GM18861 (cell line): ENCODE data around the gene OR52B4.
A peak's percentile ranks its signal among the peaks of the same experiment; 100 is the strongest.
"Not testable (repeated sequence)": the region's sequence is repeated elsewhere in the genome, so short reads cannot be mapped to it uniquely, and the experiment has no call there.

ENCODE experiments used
- ATAC-seq: cut with Tn5 transposase; IDR thresholded peaks from one replicate; pipeline ENCODE4 v1.9.1; 2021; ENCODE audit not compliant: unreplicated experiment

OR52B4 gene

DNA sequence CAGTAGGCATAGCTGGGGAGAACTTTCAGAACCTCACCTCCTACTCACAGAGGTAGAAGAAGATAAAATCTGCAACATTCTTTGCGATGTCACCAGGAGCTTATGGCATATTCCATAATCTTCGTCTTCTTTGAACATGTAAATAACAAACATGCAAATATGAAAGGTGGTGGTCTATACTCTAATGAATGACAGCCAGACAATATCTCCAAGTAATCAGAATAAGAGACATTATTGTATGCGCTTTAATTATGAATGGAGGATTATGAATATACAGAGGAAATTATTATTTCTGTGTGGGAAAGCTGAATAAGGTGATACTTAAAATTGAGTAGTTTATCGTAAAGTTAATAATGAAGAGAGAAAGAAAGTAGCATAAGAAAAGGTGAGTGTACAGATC is at the start of gene OR52B4:
Gene OR52B4, minus strand, starts transcription at position 101 of the 400 bp plus-strand sequence. Its CDS starts 91 bp downstream, at position 10.
- no peak for ATAC-seq

GRCh38 chr11:4416816-4417215 is 48.6 kb upstream of the OR52B4 start:
- no peak for ATAC-seq

DNA sequence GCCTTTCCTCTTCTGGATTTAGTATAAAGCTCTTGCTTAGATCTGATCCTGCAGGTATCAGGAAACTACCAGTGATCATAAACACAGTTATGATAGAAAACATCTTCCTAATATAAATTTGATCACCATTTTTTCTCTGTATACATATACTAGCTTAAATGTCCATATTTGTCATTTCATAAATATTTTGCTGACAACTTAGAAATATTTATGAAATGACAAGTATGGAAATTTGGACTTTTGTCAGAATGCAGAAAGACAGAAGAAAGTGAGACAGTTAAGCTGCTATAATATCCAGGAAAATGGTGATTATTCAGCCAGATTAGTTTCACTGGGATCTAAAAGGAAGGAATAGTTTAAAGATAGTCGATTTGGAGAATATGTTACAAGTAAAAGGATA is 48.1 kb upstream of the OR52B4 start:
- ATAC-seq: no peak

- not testable (repeated sequence) for ATAC-seq
Measured at GRCh38 chr11:4406206-4406605, 38.0 kb upstream of the OR52B4 start.

DNA sequence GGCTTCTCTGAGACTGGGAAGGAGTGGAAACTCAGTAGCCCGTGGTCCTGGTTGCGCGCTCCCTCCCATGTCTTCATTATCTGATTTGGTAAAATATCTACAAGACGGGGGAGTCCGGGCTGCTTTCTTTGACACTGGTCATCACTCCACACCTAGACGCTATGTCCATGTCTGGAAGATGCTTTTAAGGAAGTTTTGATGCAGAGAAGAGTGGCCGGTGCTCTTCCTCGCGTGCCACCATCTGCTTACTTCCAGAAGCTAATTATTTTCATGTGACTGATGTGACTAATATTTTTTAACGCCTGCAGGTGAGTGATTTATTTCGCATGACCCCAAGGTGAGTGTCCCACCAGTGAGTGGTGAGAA is 25.7 kb upstream of the OR52B4 start:
- no peak for ATAC-seq

GRCh38 chr11:4393209-4393857 is 25.1 kb upstream of the OR52B4 start, which contains the start of gene TRIM21:
Gene TRIM21, minus strand, starts transcription at chr11:4393702. Its CDS starts 3,293 bp downstream, at chr11:4390409.
- peak; percentile 98 for ATAC-seq

- no peak for ATAC-seq
Measured at GRCh38 chr11:4388221-4388620, 20.0 kb upstream of the OR52B4 start.

GRCh38 chr11:4385978-4386740 is 18.0 kb upstream of the OR52B4 start:
- ATAC-seq: no peak

DNA sequence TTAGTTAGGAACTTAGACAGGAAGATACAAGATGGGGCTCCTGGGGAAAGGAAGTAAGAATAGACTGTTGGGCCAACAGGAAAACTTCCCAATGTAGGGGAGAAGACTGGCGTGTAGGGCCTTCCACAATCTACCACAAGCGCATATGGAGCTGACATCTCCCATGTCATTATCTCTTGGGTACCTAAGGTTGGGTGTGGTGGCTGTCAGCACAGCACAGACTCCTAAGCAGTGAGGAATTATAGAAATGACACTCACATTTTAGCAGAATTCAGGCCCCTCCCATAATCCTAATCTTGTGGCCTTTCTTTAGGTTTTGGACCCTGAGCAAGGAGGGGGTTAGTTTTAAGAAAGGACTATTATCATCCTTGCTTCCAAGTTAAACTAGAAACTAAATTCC is 13.7 kb upstream of the OR52B4 start:
- ATAC-seq: no peak

GRCh38 chr11:4375431-4376140 is 7.4 kb upstream of the OR52B4 start:
- ATAC-seq: no peak

DNA sequence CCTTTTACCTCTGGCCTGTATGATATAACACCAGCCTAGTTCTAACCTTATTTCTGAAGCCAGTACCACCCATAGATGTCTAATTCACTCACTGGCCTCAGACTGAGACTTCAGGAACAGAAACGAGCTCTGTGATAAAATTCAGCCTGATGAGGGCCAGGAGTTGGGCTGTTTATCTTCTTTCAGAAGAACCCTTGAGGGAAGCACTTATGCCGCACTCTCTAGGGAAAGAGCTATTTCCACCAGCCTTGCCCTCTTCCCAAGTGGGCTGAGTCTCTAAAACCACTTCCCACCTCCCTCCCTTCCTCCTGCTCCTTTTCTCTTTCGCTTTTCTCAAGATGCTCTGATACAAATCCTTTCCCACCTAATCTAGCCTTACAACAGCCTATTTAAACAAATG is 2.0 kb upstream of the OR52B4 start:
- no peak for ATAC-seq

GRCh38 chr11:4348142-4348541 is 20.0 kb downstream of the OR52B4 start:
- not testable (repeated sequence) for ATAC-seq

DNA sequence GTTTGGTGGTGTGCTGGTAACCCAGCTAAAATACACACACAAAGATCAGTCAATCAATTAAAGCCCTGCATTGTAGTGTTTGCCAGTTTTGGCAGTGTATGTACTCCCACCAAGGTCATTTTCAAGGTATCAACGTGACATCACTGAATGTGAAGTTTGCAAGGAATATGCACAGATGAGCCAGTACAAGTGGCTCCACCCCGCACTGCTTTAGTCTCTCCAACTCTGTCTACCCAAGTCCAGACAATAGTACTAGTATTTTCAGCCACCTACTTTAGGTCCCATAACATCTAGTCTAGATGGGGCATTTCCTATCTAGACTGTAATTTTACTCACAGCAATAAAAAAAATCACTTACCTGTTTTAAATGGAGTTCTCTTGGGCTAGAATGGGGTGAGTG is 22.8 kb downstream of the OR52B4 start:
- ATAC-seq: not testable (repeated sequence)

GRCh38 chr11:4334356-4334755 is 33.8 kb downstream of the OR52B4 start:
- ATAC-seq: not testable (repeated sequence)
